Measurements from ENCODE around the gene GHRL.

The GHRL gene

GRCh38 chr3:10244009-10244408 is 48.7 kb downstream of the GHRL start:
- peak; percentile 71 for DNase-seq (ENCODE audit: low read depth)
- no peak overlapping the region for H3K4me3 ChIP-seq (ENCODE audit: low read depth, low read length)
- TF ChIP-seq CTCF (IDR thresholded peaks at IDR 0.05; ENCODE audit: low read depth, low read length): no peak
- no peak for TF ChIP-seq MYC (IDR thresholded peaks at IDR 0.05; ENCODE audit: low read depth, low read length)
- TF ChIP-seq POLR2A (IDR thresholded peaks at IDR 0.05; ENCODE audit: extremely low read depth, insufficient read length): no peak
- TF ChIP-seq MAX (IDR thresholded peaks at IDR 0.05; ENCODE audit: low read depth, low read length): no peak

- peak; percentile 95 for DNase-seq (ENCODE audit: low read depth)
- TF ChIP-seq MAX (IDR thresholded peaks at IDR 0.05; ENCODE audit: low read depth, low read length) (no peak), MYC (IDR thresholded peaks at IDR 0.05; ENCODE audit: low read depth, low read length) (peak; percentile 50; the same call in 1 of the 2 replicates)
- no peak overlapping the region for H3K4me3 ChIP-seq (ENCODE audit: low read depth, low read length)
These were observed 50.3 kb downstream of the GHRL start for GRCh38 chr3:10242182-10243065.

- no peak for TF ChIP-seq CTCF (IDR thresholded peaks at IDR 0.05; ENCODE audit: low read depth, low read length)
- TF ChIP-seq POLR2A (IDR thresholded peaks at IDR 0.05; ENCODE audit: extremely low read depth, insufficient read length): no peak
- no peak for TF ChIP-seq MAX (IDR thresholded peaks at IDR 0.05; ENCODE audit: low read depth, low read length)
- no peak for TF ChIP-seq MYC (IDR thresholded peaks at IDR 0.05; ENCODE audit: low read depth, low read length)
- DNase-seq (ENCODE audit: low read depth): peak; percentile 57
- H3K4me3 ChIP-seq (ENCODE audit: low read depth, low read length): no peak overlapping the region
These were observed 51.9 kb downstream of the GHRL start for GRCh38 chr3:10240799-10241198.

GRCh38 chr3:10238345-10239183 is 54.2 kb downstream of the GHRL start:
- no peak overlapping the region for H3K4me3 ChIP-seq (ENCODE audit: low read depth, low read length)
- peak; percentile 60 for DNase-seq (ENCODE audit: low read depth)
- TF ChIP-seq MAX (IDR thresholded peaks at IDR 0.05; ENCODE audit: low read depth, low read length) (peak; percentile 27; the same call in 1 of the 2 replicates), POLR2A (IDR thresholded peaks at IDR 0.05; ENCODE audit: extremely low read depth, insufficient read length) (no peak)

Data from NB4 (cell line).